ENCODE results near the gene LRRC14B. TPM values are rescaled to one million over a fixed set of nuclear protein-coding genes. Genes with fewer than 3 reads are reported as not detected.

The LRRC14B gene
- total and polyA plus RNA-seq, 2 donors from 2014 or later: not detected

DNA sequence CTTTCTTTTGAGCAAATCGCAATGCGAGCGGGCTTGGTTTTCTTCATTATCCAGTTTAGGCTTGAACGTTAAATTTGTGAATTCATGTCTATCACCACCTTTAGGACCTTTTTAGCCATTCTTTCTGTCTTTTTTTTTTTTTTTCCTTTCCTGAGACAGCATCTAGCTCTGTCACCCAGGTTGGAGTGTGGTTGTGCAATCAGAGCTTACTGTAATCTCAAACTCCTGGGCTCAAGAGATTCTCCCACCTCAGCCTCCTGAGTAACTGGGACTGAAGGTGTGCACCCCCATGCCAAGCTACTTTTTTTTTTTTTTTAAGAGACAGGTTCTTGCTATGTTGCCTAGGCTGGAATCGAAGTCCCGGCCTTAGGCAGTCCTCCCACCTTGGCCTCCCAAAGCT is 39.2 kb upstream of the LRRC14B start:
- no peaks in the 10 kb centered on the region for H3K27me3 ChIP-seq (ENCODE audit: control insufficient read depth, insufficient read depth, low read length)
- no peak overlapping the region for H3K27ac ChIP-seq (ENCODE audit: low read depth in 2 of 2, low read length in 2 of 2)
- intact Hi-C loops (cut with DNase I): no loop called here
- H3K4me1 ChIP-seq (ENCODE audit: control insufficient read depth in 2 of 3, insufficient read depth in 2 of 3, low read depth in 1 of 3, low read length in 3 of 3): no peaks in the 10 kb centered on the region
- no peaks in the 10 kb centered on the region for H3K36me3 ChIP-seq (ENCODE audit: control insufficient read depth in 2 of 3, insufficient read depth in 3 of 3, low read length in 3 of 3)
- peaks cover 0 to 16% (median 9%) of the 10 kb centered on the region in 3 donors for H3K9me3 ChIP-seq (ENCODE audit: control insufficient read depth in 2 of 3, insufficient read depth in 1 of 3, low read length in 3 of 3)
- FAIRE-seq (no peak), DNase-seq (no peak)
- TF ChIP-seq, protein P1, sequence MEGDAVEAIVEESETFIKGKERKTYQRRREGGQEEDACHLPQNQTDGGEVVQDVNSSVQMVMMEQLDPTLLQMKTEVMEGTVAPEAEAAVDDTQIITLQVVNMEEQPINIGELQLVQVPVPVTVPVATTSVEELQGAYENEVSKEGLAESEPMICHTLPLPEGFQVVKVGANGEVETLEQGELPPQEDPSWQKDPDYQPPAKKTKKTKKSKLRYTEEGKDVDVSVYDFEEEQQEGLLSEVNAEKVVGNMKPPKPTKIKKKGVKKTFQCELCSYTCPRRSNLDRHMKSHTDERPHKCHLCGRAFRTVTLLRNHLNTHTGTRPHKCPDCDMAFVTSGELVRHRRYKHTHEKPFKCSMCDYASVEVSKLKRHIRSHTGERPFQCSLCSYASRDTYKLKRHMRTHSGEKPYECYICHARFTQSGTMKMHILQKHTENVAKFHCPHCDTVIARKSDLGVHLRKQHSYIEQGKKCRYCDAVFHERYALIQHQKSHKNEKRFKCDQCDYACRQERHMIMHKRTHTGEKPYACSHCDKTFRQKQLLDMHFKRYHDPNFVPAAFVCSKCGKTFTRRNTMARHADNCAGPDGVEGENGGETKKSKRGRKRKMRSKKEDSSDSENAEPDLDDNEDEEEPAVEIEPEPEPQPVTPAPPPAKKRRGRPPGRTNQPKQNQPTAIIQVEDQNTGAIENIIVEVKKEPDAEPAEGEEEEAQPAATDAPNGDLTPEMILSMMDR (IDR thresholded peaks at IDR 0.05; ENCODE audit: borderline replicate concordance, extremely low read depth, insufficient read depth): no peak
- no peak overlapping the region for H3K9ac ChIP-seq (ENCODE audit: low read length in 3 of 3)
- H3K4me3 ChIP-seq (ENCODE audit: low read length in 3 of 3): no peak overlapping the region

- intact Hi-C loops (cut with DNase I): no loop called here
- DNase-seq: peak in 1 of 5 donors; percentile 30
- TF ChIP-seq, protein P1 (IDR thresholded peaks at IDR 0.05; ENCODE audit: borderline replicate concordance, extremely low read depth, insufficient read depth): no peak
- no peaks in the 10 kb centered on the region for H3K27me3 ChIP-seq (ENCODE audit: control insufficient read depth, insufficient read depth, low read length)
- H3K9me3 ChIP-seq (ENCODE audit: control insufficient read depth in 2 of 3, insufficient read depth in 1 of 3, low read length in 3 of 3): peaks cover 0 to 6% (median 0%) of the 10 kb centered on the region in 3 donors
- no peak overlapping the region for H3K27ac ChIP-seq (ENCODE audit: low read depth in 2 of 2, low read length in 2 of 2)
- H3K36me3 ChIP-seq (ENCODE audit: control insufficient read depth in 2 of 3, insufficient read depth in 3 of 3, low read length in 3 of 3): no peaks in the 10 kb centered on the region
- no peak overlapping the region for H3K4me3 ChIP-seq (ENCODE audit: low read length in 3 of 3)
- no peak overlapping the region for H3K9ac ChIP-seq (ENCODE audit: low read length in 3 of 3)
- no peak for FAIRE-seq
- H3K4me1 ChIP-seq (ENCODE audit: control insufficient read depth in 2 of 3, insufficient read depth in 2 of 3, low read depth in 1 of 3, low read length in 3 of 3): no peaks in the 10 kb centered on the region
Measured at GRCh38 chr5:153256-153655, 38.0 kb upstream of the LRRC14B start.

DNA sequence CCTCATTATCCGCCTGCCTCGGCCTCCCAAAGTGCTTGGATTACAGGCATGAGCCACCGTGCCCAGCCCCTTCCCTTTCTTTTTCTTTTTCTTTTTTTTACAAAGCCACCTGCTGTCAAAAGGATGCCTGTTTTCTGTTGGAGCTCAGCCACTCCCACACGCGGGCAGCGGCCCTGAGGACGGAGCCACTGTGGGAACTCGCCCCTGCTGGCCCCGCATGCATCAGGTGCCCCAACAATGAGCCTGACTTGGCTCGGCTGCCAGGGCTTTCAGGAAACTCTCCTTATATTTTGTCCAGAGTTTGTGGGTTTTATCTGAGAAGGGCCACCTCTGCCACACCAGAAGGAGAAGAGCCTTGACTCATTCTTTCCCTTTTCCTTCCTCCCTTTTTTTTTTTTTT is 37.1 kb upstream of the LRRC14B start:
- DNase-seq: peak in 2 of 5 donors; percentile 15 to 43
- Histone ChIP-seq H3K4me1 (ENCODE audit: control insufficient read depth in 2 of 3, insufficient read depth in 2 of 3, low read depth in 1 of 3, low read length in 3 of 3) (no peaks in the 10 kb centered on the region), H3K27ac (ENCODE audit: low read depth in 2 of 2, low read length in 2 of 2) (no peak overlapping the region), H3K9ac (ENCODE audit: low read length in 3 of 3) (no peak overlapping the region), H3K9me3 (ENCODE audit: control insufficient read depth in 2 of 3, insufficient read depth in 1 of 3, low read length in 3 of 3) (no peaks in the 10 kb centered on the region), H3K27me3 (ENCODE audit: control insufficient read depth, insufficient read depth, low read length) (no peaks in the 10 kb centered on the region), H3K4me3 (ENCODE audit: low read length in 3 of 3) (no peak overlapping the region), H3K36me3 (ENCODE audit: control insufficient read depth in 2 of 3, insufficient read depth in 3 of 3, low read length in 3 of 3) (no peaks in the 10 kb centered on the region)
- FAIRE-seq: no peak
- TF ChIP-seq, protein P1 (IDR thresholded peaks at IDR 0.05; ENCODE audit: borderline replicate concordance, extremely low read depth, insufficient read depth): no peak
- intact Hi-C loops (cut with DNase I): no loop called here

- H3K9me3 ChIP-seq (ENCODE audit: control insufficient read depth in 2 of 3, insufficient read depth in 1 of 3, low read length in 3 of 3): no peaks in the 10 kb centered on the region
- DNase-seq (peak in 2 of 5 donors; percentile 22 to 37), FAIRE-seq (no peak)
- H3K4me1 ChIP-seq (ENCODE audit: control insufficient read depth in 2 of 3, insufficient read depth in 2 of 3, low read depth in 1 of 3, low read length in 3 of 3): no peaks in the 10 kb centered on the region
- no peaks in the 10 kb centered on the region for H3K36me3 ChIP-seq (ENCODE audit: control insufficient read depth in 2 of 3, insufficient read depth in 3 of 3, low read length in 3 of 3)
- TF ChIP-seq, protein P1 (IDR thresholded peaks at IDR 0.05; ENCODE audit: borderline replicate concordance, extremely low read depth, insufficient read depth): no peak
- intact Hi-C loops (cut with DNase I): no loop called here
- H3K9ac ChIP-seq (ENCODE audit: low read length in 3 of 3): no peak overlapping the region
- no peak overlapping the region for H3K27ac ChIP-seq (ENCODE audit: low read depth in 2 of 2, low read length in 2 of 2)
- H3K27me3 ChIP-seq (ENCODE audit: control insufficient read depth, insufficient read depth, low read length): no peaks in the 10 kb centered on the region
- no peak overlapping the region for H3K4me3 ChIP-seq (ENCODE audit: low read length in 3 of 3)
Measured at GRCh38 chr5:154826-155225, 36.5 kb upstream of the LRRC14B start.

Measured in kidney (tissue), 14 donors.